ENCODE data around the gene CNOT6L. TPM values are rescaled to one million over a fixed set of nuclear protein-coding genes. Genes with fewer than 3 reads are reported as not detected.

CNOT6L gene
- total RNA-seq, 1 experiment from 2014 or later: 1.9 TPM

- no peak for DNase-seq
- no peaks in the 10 kb centered on the region for H3K9me3 ChIP-seq
These were observed 14.1 kb upstream of the CNOT6L start for GRCh38 chr4:77833126-77833724.

GRCh38 chr4:77827343-77827742, 8.2 kb upstream of the CNOT6L start:
- no peak for DNase-seq
- Histone ChIP-seq H3K36me3 (no peaks in the 10 kb centered on the region), H3K4me3 (no peak overlapping the region), H3K27me3 (no peaks in the 10 kb centered on the region; the same call in 1 of the 2 replicates), H3K9me3 (no peaks in the 10 kb centered on the region)

More at GRCh38 chr4:77833126-77833724, 14.1 kb upstream of the CNOT6L start:
- H3K27me3 ChIP-seq: no peaks in the 10 kb centered on the region
- H3K36me3 ChIP-seq: no peaks in the 10 kb centered on the region
- H3K4me3 ChIP-seq: no peak overlapping the region

- Histone ChIP-seq H3K9me3 (no peaks in the 10 kb centered on the region), H3K27me3 (no peaks in the 10 kb centered on the region; the same call in 1 of the 2 replicates), H3K4me3 (no peak overlapping the region), H3K36me3 (no peaks in the 10 kb centered on the region)
- DNase-seq: no peak
These were observed 7.1 kb upstream of the CNOT6L start for GRCh38 chr4:77826275-77826674.

GRCh38 chr4:77821775-77822174, 2.6 kb upstream of the CNOT6L start:
- Histone ChIP-seq H3K4me3 (no peak overlapping the region), H3K27me3 (no peaks in the 10 kb centered on the region; the same call in 1 of the 2 replicates), H3K36me3 (no peaks in the 10 kb centered on the region), H3K9me3 (no peaks in the 10 kb centered on the region)
- DNase-seq: no peak

GRCh38 chr4:77820649-77821561, 1.7 kb upstream of the CNOT6L start:
- no peaks in the 10 kb centered on the region for H3K36me3 ChIP-seq
- H3K9me3 ChIP-seq: no peaks in the 10 kb centered on the region
- H3K27me3 ChIP-seq: no peaks in the 10 kb centered on the region
- peak overlapping the region; percentile 77 for H3K4me3 ChIP-seq
- no peak for DNase-seq

- Histone ChIP-seq H3K9me3 (no peaks in the 10 kb centered on the region), H3K36me3 (no peaks in the 10 kb centered on the region)
- peak; percentile 75 for DNase-seq
These were observed 878 bp upstream of the CNOT6L start for GRCh38 chr4:77819843-77820648.

GRCh38 chr4:77819404-77819842, 255 bp upstream of the CNOT6L start:
- Histone ChIP-seq H3K36me3 (no peaks in the 10 kb centered on the region), H3K27me3 (no peaks in the 10 kb centered on the region), H3K9me3 (no peaks in the 10 kb centered on the region), H3K4me3 (peak overlapping the region; percentile 77)
- peak; percentile 32 for DNase-seq

More at GRCh38 chr4:77819843-77820648, 878 bp upstream of the CNOT6L start:
- Histone ChIP-seq H3K4me3 (peak overlapping the region; percentile 77), H3K27me3 (no peaks in the 10 kb centered on the region)

GRCh38 chr4:77818073-77818601, 1.0 kb downstream of the CNOT6L start:
- Histone ChIP-seq H3K4me3 (peak overlapping the region; percentile 67), H3K27me3 (no peaks in the 10 kb centered on the region), H3K9me3 (no peaks in the 10 kb centered on the region), H3K36me3 (no peaks in the 10 kb centered on the region)
- peak; percentile 71 for DNase-seq

- Histone ChIP-seq H3K27me3 (no peaks in the 10 kb centered on the region), H3K9me3 (no peaks in the 10 kb centered on the region; the same call in 1 of the 2 replicates), H3K36me3 (no peaks in the 10 kb centered on the region), H3K4me3 (peak overlapping the region; percentile 67)
- no peak for DNase-seq
These were observed 1.7 kb downstream of the CNOT6L start for GRCh38 chr4:77817304-77818072.

GRCh38 chr4:77816546-77816945, 2.6 kb downstream of the CNOT6L start:
- no peak for DNase-seq
- H3K4me3 ChIP-seq: no peak overlapping the region
- no peaks in the 10 kb centered on the region; the same call in 1 of the 2 replicates for H3K9me3 ChIP-seq
- no peaks in the 10 kb centered on the region for H3K36me3 ChIP-seq
- H3K27me3 ChIP-seq: no peaks in the 10 kb centered on the region

- Histone ChIP-seq H3K27me3 (no peaks in the 10 kb centered on the region), H3K4me3 (no peak overlapping the region), H3K9me3 (no peaks in the 10 kb centered on the region; the same call in 1 of the 2 replicates), H3K36me3 (no peaks in the 10 kb centered on the region)
- DNase-seq: no peak
These were observed 3.5 kb downstream of the CNOT6L start for GRCh38 chr4:77815636-77816035.

GRCh38 chr4:77805840-77806239, 13.3 kb downstream of the CNOT6L start:
- Histone ChIP-seq H3K9me3 (no peaks in the 10 kb centered on the region), H3K4me3 (no peak overlapping the region)

GRCh38 chr4:77804471-77804870, 14.7 kb downstream of the CNOT6L start:
- Histone ChIP-seq H3K9me3 (no peaks in the 10 kb centered on the region), H3K4me3 (no peak overlapping the region), H3K36me3 (no peaks in the 10 kb centered on the region), H3K27me3 (no peaks in the 10 kb centered on the region)
- DNase-seq: no peak

More at GRCh38 chr4:77805840-77806239, 13.3 kb downstream of the CNOT6L start:
- DNase-seq: no peak
- Histone ChIP-seq H3K36me3 (no peaks in the 10 kb centered on the region), H3K27me3 (no peaks in the 10 kb centered on the region)

GRCh38 chr4:77802402-77802801, 16.8 kb downstream of the CNOT6L start:
- no peaks in the 10 kb centered on the region for H3K9me3 ChIP-seq
- DNase-seq: no peak
- no peaks in the 10 kb centered on the region for H3K27me3 ChIP-seq
- H3K4me3 ChIP-seq: no peak overlapping the region
- no peaks in the 10 kb centered on the region for H3K36me3 ChIP-seq

- Histone ChIP-seq H3K4me3 (no peak overlapping the region), H3K36me3 (no peaks in the 10 kb centered on the region), H3K9me3 (no peaks in the 10 kb centered on the region), H3K27me3 (no peaks in the 10 kb centered on the region)
- no peak for DNase-seq
These were observed 17.9 kb downstream of the CNOT6L start for GRCh38 chr4:77801260-77801608.
